HEK293T (cell line): ENCODE measurements around the gene SLC25A51.

Experiments
- CTCF ChIA-PET: fragments of 350-600 bp; formaldehyde crosslinking; extraction: SDS; loops from one replicate; lab custom pipeline; 2021; ENCODE audit warnings: antibody characterized with exemption, inconsistent platforms; lab: Yijun Ruan, JAX
- POLR2A ChIA-PET: fragments of 350-600 bp; formaldehyde crosslinking; extraction: SDS; loops from one replicate; lab custom pipeline; 2020; ENCODE audit warnings: antibody characterized with exemption, inconsistent platforms; lab: Yijun Ruan, JAX
- DNase-seq: peaks from one replicate; pipeline ENCODE4 v3.0.0; 2012; ENCODE audit warnings: mixed read lengths; ENCODE audit errors: extremely low spot score
- ARNT ChIP-seq: fragments of 450-650 bp; IDR thresholded peaks from 2 replicates; pipeline ENCODE4 v1.6.1; 2017; ENCODE audit warnings: mild to moderate bottlenecking
- BHLHE40 ChIP-seq: fragments of 450-650 bp; IDR thresholded peaks from 2 replicates; pipeline ENCODE4 v1.6.1; 2016; ENCODE audit warnings: mild to moderate bottlenecking, moderate library complexity, borderline replicate concordance
- CTBP1 ChIP-seq: fragments of 450-650 bp; IDR thresholded peaks from 2 replicates; pipeline ENCODE4 v1.6.1; 2016; ENCODE audit warnings: borderline replicate concordance
- ELF4 ChIP-seq: fragments of 450-650 bp; IDR thresholded peaks from 2 replicates; pipeline ENCODE4 v1.6.1; 2017; ENCODE audit warnings: antibody characterized with exemption
- FOXA1 ChIP-seq: fragments of 450-650 bp; IDR thresholded peaks from 2 replicates; pipeline ENCODE4 v1.6.1; 2016; ENCODE audit warnings: mild to moderate bottlenecking
- FOXK2 ChIP-seq: fragments of 450-650 bp; IDR thresholded peaks from 2 replicates; pipeline ENCODE4 v1.6.1; 2016; ENCODE audit warnings: mild to moderate bottlenecking
- FOXM1 ChIP-seq: fragments of 450-650 bp; IDR thresholded peaks from 2 replicates; pipeline ENCODE4 v1.6.1; 2017; ENCODE audit warnings: mild to moderate bottlenecking, borderline replicate concordance
- HDGF ChIP-seq: fragments of 450-650 bp; IDR thresholded peaks from 2 replicates; pipeline ENCODE4 v1.6.1; 2017; ENCODE audit warnings: antibody characterized with exemption, borderline replicate concordance
- L3MBTL2 ChIP-seq: fragments of 450-650 bp; conservative IDR thresholded peaks from 2 replicates; pipeline ENCODE4 v1.6.1; 2016; ENCODE audit warnings: mild to moderate bottlenecking
- LEF1 ChIP-seq: fragments of 450-650 bp; IDR thresholded peaks from 2 replicates; pipeline ENCODE4 v1.6.1; 2017; ENCODE audit warnings: mild to moderate bottlenecking, borderline replicate concordance
- NFRKB ChIP-seq: fragments of 450-650 bp; IDR thresholded peaks from 2 replicates; pipeline ENCODE4 v1.6.1; 2016; ENCODE audit warnings: mild to moderate bottlenecking, moderate library complexity
- PKNOX1 ChIP-seq: fragments of 450-650 bp; IDR thresholded peaks from 2 replicates; pipeline ENCODE4 v1.6.1; 2016
- SP1 ChIP-seq: fragments of 450-650 bp; IDR thresholded peaks from 2 replicates; pipeline ENCODE4 v1.6.1; 2017
- SUZ12 ChIP-seq: fragments of 450-650 bp; IDR thresholded peaks from 2 replicates; pipeline ENCODE4 v1.6.1; 2016; ENCODE audit warnings: mild to moderate bottlenecking
- TARDBP ChIP-seq: fragments of 450-650 bp; IDR thresholded peaks from 2 replicates; pipeline ENCODE4 v1.6.1; 2016
- ZNF384 ChIP-seq: fragments of 450-650 bp; IDR thresholded peaks from 2 replicates; pipeline ENCODE4 v1.6.1; 2016

Gene SLC25A51

GRCh38 chr9:37920471-37921167 is 16.7 kb upstream of the SLC25A51 start:
- peak; percentile 26 for DNase-seq
- no peak for TF ChIP-seq FOXM1
- no peak for TF ChIP-seq HDGF
- no peak for TF ChIP-seq SP1
- TF ChIP-seq ARNT, result no peak
- TF ChIP-seq L3MBTL2, result no peak
- TF ChIP-seq LEF1, result no peak
- TF ChIP-seq ELF4, result no peak
- POLR2A ChIA-PET, result no interaction called here
- CTCF ChIA-PET, result no interaction called here

- DNase-seq, result no peak
- no peak for TF ChIP-seq LEF1
- TF ChIP-seq ARNT, result no peak
- TF ChIP-seq ELF4, result no peak
- TF ChIP-seq FOXK2, result no peak
- TF ChIP-seq NFRKB, result no peak
- no peak for TF ChIP-seq BHLHE40
- ChIA-PET CTCF (no interaction called here), POLR2A (no interaction called here)
These were observed 16.0 kb upstream of the SLC25A51 start for GRCh38 chr9:37919956-37920335.

- ChIA-PET CTCF (no interaction called here), POLR2A (no interaction called here)
- no peak for DNase-seq
- TF ChIP-seq FOXK2, result no peak
- TF ChIP-seq ELF4, result no peak
- no peak for TF ChIP-seq CTBP1
- TF ChIP-seq L3MBTL2, result no peak
- no peak for TF ChIP-seq LEF1
- TF ChIP-seq SUZ12, result no peak
- TF ChIP-seq ARNT, result no peak
- TF ChIP-seq FOXA1, result no peak
- TF ChIP-seq SP1, result no peak
- no peak for TF ChIP-seq HDGF
- no peak for TF ChIP-seq NFRKB
- TF ChIP-seq PKNOX1, result no peak
These were observed 15.5 kb upstream of the SLC25A51 start for GRCh38 chr9:37919246-37919955.

- TF ChIP-seq PKNOX1, result no peak
- no peak for TF ChIP-seq BHLHE40
- TF ChIP-seq ARNT, result no peak
- no peak for TF ChIP-seq NFRKB
- TF ChIP-seq FOXM1, result no peak
- TF ChIP-seq CTBP1, result no peak
- no peak for TF ChIP-seq L3MBTL2
- no peak for TF ChIP-seq ELF4
- no peak for TF ChIP-seq FOXK2
- TF ChIP-seq ZNF384, result no peak
- CTCF ChIA-PET, result no interaction called here
- POLR2A ChIA-PET, result no interaction called here
- DNase-seq, result no peak
These were observed 14.8 kb upstream of the SLC25A51 start for GRCh38 chr9:37918665-37919170.

- POLR2A ChIA-PET, result no interaction called here
- no peak for DNase-seq
- CTCF ChIA-PET, result no interaction called here
- no peak for TF ChIP-seq ELF4
- TF ChIP-seq TARDBP, result no peak
- no peak for TF ChIP-seq FOXM1
- TF ChIP-seq HDGF, result no peak
- no peak for TF ChIP-seq PKNOX1
- TF ChIP-seq SP1, result no peak
- TF ChIP-seq ARNT, result no peak
- TF ChIP-seq NFRKB, result no peak
- TF ChIP-seq CTBP1, result no peak
- TF ChIP-seq LEF1, result no peak
- no peak for TF ChIP-seq L3MBTL2
- TF ChIP-seq FOXA1, result no peak
- no peak for TF ChIP-seq SUZ12
- TF ChIP-seq BHLHE40, result no peak
- no peak for TF ChIP-seq FOXK2
- no peak for TF ChIP-seq ZNF384
These were observed 14.1 kb upstream of the SLC25A51 start for GRCh38 chr9:37917801-37918664.

GRCh38 chr9:37917313-37917731 is 13.4 kb upstream of the SLC25A51 start:
- POLR2A ChIA-PET, result no interaction called here
- CTCF ChIA-PET, result no interaction called here
- DNase-seq, result no peak
- TF ChIP-seq FOXM1, result no peak
- TF ChIP-seq PKNOX1, result no peak
- TF ChIP-seq FOXK2, result no peak
- no peak for TF ChIP-seq FOXA1
- TF ChIP-seq ELF4, result no peak
- TF ChIP-seq BHLHE40, result no peak
- TF ChIP-seq TARDBP, result no peak
- no peak for TF ChIP-seq L3MBTL2
- TF ChIP-seq HDGF, result no peak
- no peak for TF ChIP-seq ARNT
- no peak for TF ChIP-seq LEF1
- no peak for TF ChIP-seq ZNF384
- no peak for TF ChIP-seq NFRKB
